ENCODE results near the gene ALKBH4.

ALKBH4 gene

GRCh38 chr7:102473271-102473991 lies 8.8 kb upstream of the ALKBH4 start:
- DNase-seq: peak; percentile 4
- no peak for TF ChIP-seq CTCF (IDR thresholded peaks at IDR 0.05; ENCODE audit: low read depth, low read length)
- Histone ChIP-seq H3K9me3 (no peaks in the 10 kb centered on the region), H3K36me3 (peaks cover 34% of the 10 kb centered on the region), H3K4me3 (ENCODE audit: low read depth, low read length) (no peak overlapping the region), H3K27me3 (no peaks in the 10 kb centered on the region), H3K4me1 (peaks cover 7% of the 10 kb centered on the region; the same call in 1 of the 2 replicates)

- H3K36me3 ChIP-seq: peaks cover 37% of the 10 kb centered on the region
- no peaks in the 10 kb centered on the region for H3K9me3 ChIP-seq
- no peaks in the 10 kb centered on the region for H3K27me3 ChIP-seq
- TF ChIP-seq CTCF (IDR thresholded peaks at IDR 0.05; ENCODE audit: low read depth, low read length): no peak
- H3K4me1 ChIP-seq: peaks cover 8% of the 10 kb centered on the region; the same call in 1 of the 2 replicates
- no peak overlapping the region for H3K4me3 ChIP-seq (ENCODE audit: low read depth, low read length)
- DNase-seq: peak; percentile 22
Observed at GRCh38 chr7:102472126-102473041, 7.7 kb upstream of the ALKBH4 start.

- peak; percentile 16 for DNase-seq
- H3K36me3 ChIP-seq: peaks cover 37% of the 10 kb centered on the region
- TF ChIP-seq CTCF (IDR thresholded peaks at IDR 0.05; ENCODE audit: low read depth, low read length): no peak
Observed at GRCh38 chr7:102471791-102472125, 7.1 kb upstream of the ALKBH4 start.

GRCh38 chr7:102469972-102470825 lies 5.5 kb upstream of the ALKBH4 start:
- H3K4me1 ChIP-seq: peaks cover 10% of the 10 kb centered on the region
- H3K27me3 ChIP-seq: no peaks in the 10 kb centered on the region
- H3K4me3 ChIP-seq (ENCODE audit: low read depth, low read length): no peak overlapping the region
- peak; percentile 13 for DNase-seq
- peaks cover 37% of the 10 kb centered on the region for H3K36me3 ChIP-seq
- H3K9me3 ChIP-seq: no peaks in the 10 kb centered on the region
- TF ChIP-seq CTCF (IDR thresholded peaks at IDR 0.05; ENCODE audit: low read depth, low read length): no peak

More at GRCh38 chr7:102471791-102472125, 7.1 kb upstream of the ALKBH4 start:
- no peaks in the 10 kb centered on the region for H3K27me3 ChIP-seq
- H3K9me3 ChIP-seq: no peaks in the 10 kb centered on the region
- no peak overlapping the region for H3K4me3 ChIP-seq (ENCODE audit: low read depth, low read length)
- peaks cover 8% of the 10 kb centered on the region; the same call in 1 of the 2 replicates for H3K4me1 ChIP-seq

- peaks cover 37% of the 10 kb centered on the region for H3K36me3 ChIP-seq
- H3K4me3 ChIP-seq (ENCODE audit: low read depth, low read length): no peak overlapping the region
- no peaks in the 10 kb centered on the region for H3K27me3 ChIP-seq
- DNase-seq: no peak
- no peaks in the 10 kb centered on the region for H3K9me3 ChIP-seq
- H3K4me1 ChIP-seq: peaks cover 10% of the 10 kb centered on the region
- TF ChIP-seq CTCF (IDR thresholded peaks at IDR 0.05; ENCODE audit: low read depth, low read length): no peak
Observed at GRCh38 chr7:102469351-102469971, 4.8 kb upstream of the ALKBH4 start.
